GM19043 (cell line): Measurements from ENCODE around the gene SRGAP1.
"Not testable (repeated sequence)": the region's sequence is repeated elsewhere in the genome, so short reads cannot be mapped to it uniquely, and the experiment has no call there.

Experiments used
- ATAC-seq: cut with Tn5 transposase; IDR thresholded peaks from one replicate; pipeline ENCODE4 v1.9.1; 2021; ENCODE audit warnings: low read depth; ENCODE audit not compliant: unreplicated experiment

SRGAP1 gene

DNA sequence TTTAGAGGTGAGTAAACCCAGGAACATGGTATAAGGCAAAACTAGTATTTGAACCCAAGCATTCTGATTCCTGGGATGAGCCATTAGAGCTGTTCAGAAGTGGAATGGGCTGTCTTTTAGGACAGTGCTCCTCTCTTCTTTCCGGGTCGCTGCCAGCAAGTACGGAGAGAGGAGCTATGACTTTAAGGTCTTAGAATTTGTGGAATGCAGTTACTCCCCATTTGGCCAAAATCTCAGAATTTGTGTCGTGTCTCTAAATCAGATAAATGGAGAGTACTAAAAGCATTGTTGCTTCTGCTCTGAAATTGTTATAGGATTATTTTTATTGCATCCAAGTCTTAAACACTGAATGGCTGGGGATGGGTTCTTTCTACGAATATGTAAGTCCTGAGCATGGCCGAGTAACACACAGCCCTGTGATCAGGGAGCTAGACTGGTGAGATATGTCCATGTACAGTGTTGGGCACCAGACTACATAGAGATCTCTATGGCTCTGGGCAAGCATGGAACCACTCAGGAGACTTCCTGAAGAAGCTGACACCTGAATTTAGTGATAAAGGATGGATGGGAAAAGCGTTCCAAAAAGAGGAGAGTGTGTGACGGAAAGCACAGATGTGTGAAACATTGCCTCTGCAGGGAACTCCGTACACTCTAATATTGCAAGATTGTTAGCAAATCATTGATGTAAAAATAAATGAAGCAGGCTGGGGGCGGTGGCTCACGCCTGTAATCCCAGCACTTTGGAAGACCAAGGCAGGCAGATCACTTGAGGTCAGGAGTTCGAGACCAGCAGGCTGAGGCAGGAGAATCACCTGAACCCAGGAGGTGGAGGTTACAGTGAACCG is 184.7 kb downstream of the SRGAP1 start:
- no peak for ATAC-seq

DNA sequence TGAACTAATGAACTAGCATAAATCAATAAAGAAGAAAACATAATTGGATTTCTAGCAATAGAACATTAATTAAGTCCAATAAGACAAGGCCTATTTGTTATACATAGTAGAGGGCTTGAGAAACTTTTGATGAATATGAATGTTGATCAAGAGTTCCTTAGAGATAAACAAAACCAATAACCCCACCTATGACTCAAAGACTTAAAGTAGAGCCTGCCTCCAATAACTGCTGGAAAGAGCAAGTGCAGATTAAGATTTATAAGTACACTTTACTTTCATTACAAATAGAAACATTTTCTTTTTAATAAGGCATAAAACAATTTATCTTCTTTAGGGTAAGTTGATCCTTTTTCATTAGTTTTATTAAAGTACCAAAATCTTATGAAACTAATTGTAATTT is 185.7 kb downstream of the SRGAP1 start:
- no peak for ATAC-seq

DNA sequence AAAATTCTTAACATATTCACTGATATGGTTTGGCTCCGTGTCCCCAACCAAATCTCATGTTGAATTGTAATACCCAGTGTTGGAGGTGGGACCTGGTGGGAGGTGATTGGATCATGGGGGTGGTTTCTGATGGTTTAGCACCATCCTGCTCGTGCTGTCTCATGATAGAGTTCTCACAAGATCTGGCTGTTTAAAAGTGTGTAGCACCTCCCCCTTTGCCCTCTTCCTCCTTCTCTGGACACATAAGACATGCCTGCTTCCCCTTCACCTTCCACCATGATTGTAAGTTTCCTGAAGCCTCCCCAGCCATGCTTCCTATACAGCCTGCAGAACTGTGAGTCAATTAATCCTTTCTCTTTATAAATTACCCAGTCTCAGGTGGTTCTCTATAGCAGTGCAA is 189.6 kb downstream of the SRGAP1 start:
- ATAC-seq = not testable (repeated sequence)

DNA sequence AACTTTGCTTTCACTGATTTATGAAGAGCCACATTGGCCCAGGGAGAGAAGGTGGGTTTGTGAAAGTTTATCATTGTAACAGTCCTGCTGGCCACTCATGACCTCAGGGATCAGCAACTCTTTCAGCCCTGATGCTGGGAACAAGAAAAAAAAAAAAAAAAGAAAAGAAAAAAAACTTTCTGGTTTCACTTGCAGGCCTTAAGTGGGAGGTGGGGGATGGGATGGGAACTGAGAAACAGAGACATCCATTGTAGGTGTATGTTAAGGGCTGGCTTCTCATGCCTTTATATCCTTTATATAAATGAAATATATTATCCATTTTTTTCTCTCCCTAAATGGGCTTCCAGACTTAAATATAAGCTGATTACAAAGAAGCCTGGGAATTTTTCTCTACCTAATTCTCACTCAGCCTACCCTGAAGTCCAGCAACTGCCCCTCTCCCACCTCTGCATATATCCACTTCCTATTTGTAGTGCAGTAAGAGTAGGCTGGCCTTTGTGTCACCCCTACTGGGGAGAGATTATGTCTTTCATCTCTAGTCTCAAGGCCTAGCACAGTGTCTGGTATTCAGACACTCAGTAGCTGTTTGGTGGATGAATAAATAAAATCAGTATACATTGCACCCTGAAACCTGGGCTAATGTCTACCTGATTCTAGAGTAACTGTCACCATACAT is 190.5 kb downstream of the SRGAP1 start:
- peak; percentile 47 for ATAC-seq

DNA sequence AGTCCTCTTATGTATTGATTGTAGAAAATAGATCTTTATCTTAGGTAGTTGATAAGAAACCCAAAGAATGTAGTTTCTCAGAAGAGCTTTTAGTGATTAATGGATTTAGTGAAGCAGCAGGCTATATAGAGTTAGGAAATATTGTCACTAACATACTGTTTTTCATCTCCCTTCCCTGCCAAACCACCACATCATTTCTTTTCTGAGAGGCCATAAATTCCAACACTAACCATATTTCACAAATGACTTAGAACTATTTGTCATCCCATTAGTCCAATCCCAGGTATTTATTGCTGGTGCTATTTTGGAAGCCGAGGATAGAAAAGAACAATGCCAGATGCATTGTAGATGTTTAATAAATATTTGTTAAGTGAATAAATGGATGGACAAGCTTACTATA is 191.9 kb downstream of the SRGAP1 start:
- no peak for ATAC-seq

DNA sequence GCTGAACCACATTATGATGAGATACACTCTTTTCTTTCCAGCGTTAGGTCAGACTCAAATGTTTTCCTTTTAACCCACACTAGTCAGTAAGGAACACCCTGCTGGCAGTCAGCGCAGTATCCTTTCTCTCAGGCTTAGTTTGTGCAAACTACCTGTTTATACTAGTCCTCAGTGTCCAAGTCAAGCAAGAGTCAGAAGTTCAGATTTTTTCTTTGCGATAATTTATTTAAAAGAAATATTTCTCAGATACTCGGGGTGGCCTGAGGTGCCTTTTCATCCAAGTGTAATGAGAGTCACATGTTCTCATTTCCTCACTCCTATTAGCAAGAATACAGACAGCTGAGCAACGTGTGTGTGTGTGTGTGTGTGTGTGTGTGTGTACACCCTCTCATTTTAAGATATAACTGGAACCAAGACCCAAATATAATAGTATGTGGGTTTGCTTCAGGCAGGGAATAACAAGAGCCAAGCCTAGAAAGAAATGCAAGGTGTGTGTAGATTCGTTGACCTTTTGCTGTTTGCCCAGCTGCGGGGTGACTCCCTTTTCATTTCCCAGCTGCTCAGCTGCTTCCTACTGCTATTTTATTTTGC is 194.9 kb downstream of the SRGAP1 start:
- no peak for ATAC-seq

DNA sequence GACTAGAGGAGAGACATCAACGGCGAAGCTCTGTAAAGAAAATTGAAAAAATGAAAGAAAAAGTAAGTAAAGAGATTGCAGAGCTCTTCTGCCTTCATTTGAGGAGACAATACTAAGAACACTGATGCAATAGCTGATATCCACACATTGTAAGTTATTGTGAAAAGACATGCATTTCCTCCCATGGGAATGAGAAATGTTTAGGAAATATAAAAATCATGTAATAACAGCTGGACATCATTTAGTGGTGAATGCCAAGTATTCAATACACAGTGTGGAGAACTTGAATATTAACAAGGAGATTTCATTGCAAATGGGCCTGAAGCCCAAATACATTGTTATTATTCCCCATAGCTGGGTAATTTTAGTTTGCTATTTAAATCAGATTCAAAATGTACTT is 198.4 kb downstream of the SRGAP1 start:
- no peak for ATAC-seq

DNA sequence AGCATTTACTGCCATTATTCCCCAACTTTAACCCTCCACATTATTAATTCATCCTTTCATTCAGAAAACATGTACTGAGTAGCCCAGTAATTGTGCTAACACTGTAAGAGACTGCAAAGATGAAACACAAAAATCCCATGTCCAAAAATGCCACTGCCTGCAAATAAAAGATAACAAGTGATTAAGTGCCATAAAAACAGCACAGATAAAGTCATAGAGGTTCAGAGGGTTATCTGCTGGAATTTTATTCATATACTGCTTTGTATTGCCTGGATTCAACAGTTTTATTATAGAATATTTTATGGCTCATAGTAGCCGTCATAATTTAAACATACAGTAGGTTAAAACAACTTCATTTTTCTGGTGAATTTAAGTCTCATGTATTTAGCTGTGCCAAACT is 199.7 kb downstream of the SRGAP1 start:
- no peak for ATAC-seq

DNA sequence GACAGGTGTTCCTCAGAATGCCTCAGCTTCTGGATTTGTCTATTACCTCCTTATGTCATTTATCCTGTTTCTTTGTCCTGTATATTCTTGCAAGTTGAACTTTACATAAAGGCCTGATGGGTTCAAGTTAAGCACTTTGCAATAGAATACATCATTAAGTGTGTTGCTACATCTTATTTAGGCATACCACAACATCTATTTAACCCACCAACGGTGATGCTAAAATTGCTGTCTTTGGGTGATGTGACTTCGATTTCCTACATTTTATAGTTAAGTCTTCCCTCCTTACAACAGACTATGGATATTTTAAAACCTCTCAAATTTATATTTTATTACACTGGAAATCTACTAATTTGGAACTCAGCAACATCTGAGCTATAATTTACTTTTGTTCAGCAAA is 206.6 kb downstream of the SRGAP1 start:
- no peak for ATAC-seq

DNA sequence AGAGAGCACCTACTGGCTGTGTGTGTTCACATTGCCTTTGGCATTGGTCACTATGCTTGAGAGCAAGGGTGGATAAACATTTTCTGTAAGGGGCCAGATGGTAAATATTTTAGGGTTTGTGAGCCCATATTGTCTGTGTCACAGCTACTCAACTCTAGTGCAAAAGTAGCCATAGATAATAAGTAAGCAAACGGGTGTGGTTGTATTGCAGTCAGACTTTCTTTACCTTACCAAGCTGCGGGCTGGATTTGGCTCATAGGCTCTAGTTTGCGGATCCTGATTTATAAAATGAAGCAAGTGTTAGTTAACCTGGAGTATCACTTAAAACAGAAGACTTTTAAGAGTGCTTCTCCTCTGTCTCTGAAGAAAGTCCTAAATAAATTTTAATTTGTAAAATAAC is 208.6 kb downstream of the SRGAP1 start:
- no peak for ATAC-seq

DNA sequence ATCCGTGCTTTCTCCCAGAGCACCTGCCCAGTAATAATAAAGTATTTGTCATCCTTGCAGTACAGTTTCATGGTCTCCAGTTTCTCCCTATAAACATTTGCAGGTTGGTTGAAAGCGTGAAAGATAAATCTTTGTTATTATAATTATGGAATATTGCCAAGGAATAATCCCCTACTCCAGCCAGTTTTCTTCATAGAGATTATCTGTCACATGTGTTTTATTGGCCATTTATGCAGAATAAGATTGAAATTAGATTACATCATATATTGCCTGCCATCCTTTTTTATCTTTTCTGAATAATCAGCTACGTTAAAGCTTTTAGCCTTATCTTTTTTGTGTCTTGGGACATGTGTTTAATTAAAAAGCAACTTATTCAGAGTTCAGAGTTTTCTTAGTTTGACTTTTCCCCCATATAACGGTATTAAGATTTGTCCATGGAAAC is 209.6 kb downstream of the SRGAP1 start:
- ATAC-seq = no peak

DNA sequence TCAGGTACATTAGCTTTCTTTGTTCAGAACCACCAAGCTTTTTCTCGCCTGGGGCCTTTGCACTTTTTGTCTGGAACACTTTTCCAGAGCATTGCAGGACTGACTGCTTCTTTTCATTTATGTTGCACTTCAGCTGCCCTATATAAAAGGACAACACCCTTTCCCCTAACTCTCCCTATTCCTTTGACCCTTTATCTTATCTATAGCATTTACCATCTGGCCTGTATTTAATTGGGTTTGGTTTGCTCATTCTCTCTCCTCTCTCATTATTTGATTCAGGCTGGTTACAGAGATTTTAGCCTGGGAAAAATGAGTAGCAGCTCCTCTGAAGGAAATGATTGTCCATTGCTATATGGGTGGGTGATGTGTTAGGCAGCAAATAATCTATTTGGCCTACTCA is 212.2 kb downstream of the SRGAP1 start:
- no peak for ATAC-seq

DNA sequence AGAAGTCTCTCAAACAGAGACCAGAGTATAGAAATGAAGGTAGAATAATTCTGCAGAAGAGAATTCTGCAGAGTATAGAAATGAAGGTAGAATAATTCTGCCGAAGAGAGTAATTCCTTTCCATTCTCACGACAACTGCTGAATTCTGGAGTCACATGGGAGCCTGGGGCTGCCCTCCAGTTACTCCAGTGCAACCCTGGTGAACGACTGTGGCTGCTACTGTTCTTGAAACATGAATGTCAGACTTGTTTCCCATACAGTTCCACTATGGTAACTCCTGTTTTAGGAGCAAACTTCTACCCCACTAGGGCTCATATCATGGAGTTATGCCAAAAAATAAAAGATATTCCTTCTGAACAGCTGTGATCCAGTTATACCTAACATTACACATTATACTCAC is 213.2 kb downstream of the SRGAP1 start:
- ATAC-seq = no peak

DNA sequence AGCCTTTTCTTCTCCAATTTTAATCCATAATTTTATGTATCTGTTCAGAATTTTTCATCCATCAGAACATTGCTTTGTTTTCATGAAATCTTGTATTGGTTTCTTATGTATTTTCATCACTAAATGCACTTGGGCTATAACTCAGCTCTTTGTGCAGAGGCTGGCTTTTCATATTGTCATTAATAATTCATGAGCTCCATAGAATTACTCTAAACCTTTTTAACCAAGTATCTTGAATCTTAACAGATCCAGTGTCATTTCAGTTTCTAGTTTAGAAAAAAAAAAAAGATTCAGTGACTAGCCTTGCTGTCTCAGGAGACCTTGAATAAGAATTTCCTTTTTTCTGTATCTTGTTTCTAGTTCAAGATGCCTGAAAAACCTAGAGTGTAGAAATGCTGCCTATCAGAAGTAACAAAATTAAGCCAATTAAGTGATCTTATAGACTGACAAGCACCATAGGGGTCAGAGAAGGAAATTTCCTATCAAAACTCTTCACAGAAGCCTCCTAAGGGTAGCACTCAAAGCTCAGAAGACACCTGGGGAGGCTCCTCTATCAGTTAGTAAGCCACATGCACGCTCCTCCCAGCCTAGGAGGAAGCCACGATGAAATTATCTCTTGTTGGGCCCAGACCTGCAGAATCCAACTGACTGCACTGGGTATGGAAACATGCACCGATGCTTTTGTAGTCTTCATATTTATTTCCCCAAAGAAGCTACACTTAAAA is 214.2 kb downstream of the SRGAP1 start:
- ATAC-seq = no peak

DNA sequence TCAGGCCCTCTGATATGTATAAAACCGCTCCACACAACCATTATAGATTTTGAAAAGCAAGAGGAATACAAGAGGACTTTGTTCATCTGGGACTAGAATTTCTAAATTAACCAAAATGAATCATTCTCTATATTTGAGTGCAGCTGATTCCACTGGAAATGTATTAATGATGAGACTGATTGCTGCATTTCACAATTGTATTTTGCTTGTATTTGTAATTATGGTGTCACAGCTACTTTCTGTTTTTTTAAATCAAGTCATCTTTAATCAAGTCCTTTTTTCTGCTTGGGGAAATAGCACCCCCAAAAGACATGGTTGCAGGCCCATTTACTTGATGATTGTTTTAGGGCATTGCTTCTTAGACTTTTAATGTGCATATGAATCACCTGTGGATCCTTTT is 215.2 kb downstream of the SRGAP1 start:
- no peak for ATAC-seq

DNA sequence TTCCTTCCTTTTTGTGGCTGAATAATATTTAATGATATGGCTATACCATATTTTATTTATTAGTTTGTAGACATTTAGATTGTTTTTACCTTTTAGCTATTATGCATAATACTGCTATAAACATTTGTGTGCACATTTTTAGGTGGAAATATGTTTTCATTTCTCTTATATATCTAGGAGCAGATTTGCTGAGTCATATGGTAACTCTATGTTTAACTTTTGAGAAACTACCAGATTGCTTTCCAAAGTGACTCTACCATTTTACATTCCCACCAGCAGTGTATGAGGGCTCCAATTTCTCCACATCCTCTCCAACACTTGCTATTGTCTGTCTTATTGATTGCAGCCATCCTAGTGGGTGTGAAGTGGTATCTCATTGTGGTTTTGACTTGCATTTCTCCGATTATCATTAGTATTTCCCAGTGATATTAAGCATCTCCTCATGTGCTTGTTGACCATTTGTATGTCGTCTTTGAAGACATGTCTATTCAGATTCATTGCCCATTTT is 217.4 kb downstream of the SRGAP1 start:
- ATAC-seq = no peak

DNA sequence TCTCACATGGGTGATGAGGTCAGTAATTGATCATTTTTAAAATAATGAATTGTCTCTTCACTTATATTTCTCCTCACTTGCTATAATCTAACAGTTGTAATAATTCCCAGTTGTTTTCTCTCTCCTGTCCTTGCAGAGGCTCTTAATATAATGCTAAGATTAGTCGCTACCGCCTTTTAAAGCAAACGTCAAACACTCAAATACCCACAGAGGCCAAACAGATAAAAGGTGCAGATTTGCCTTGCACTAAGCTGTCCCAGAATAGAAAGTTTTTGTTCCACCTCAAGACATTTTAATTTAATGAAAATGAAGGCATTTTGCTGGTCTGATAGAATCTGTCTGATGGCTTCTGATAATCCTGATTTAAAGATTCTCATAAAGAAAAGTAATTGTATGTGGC is 218.6 kb downstream of the SRGAP1 start:
- ATAC-seq = no peak

DNA sequence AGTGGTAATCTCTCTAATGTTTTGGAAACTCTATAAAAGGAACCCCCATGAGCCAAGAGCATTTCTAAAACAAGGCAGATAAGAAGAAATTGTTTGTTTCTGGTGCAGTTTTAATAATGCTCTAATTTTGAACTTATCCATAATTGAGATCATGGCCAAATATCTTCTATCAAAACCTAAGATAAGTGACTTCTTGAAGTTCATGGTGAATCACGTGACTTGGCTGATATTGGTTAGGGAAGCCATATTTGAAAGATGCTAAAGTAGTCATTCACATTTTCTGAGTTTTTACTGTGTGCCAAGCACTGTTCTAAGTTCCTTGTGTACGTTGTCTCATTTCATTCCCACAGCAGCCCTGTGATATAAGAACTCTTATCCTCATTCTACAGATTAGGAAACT is 219.7 kb downstream of the SRGAP1 start:
- no peak for ATAC-seq

DNA sequence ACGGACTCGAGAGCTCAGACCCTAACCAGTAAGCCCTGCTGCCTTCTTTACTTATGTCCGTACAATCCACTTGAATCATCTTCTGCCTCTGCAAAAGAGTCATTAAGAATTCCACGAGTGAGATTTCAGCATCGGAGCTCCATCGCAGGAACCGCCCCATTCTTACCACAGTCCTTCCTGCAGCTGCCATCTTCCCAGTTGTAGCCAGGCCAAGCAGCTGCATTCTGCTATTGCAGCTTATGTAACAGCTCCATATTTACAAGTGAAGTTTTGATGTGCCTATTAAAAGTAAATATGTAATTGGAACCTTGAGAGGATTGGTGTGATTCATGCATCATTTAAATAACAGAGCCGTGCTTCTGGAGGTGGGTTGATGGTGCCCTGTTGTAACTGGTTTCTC is 220.2 kb downstream of the SRGAP1 start:
- ATAC-seq = no peak

DNA sequence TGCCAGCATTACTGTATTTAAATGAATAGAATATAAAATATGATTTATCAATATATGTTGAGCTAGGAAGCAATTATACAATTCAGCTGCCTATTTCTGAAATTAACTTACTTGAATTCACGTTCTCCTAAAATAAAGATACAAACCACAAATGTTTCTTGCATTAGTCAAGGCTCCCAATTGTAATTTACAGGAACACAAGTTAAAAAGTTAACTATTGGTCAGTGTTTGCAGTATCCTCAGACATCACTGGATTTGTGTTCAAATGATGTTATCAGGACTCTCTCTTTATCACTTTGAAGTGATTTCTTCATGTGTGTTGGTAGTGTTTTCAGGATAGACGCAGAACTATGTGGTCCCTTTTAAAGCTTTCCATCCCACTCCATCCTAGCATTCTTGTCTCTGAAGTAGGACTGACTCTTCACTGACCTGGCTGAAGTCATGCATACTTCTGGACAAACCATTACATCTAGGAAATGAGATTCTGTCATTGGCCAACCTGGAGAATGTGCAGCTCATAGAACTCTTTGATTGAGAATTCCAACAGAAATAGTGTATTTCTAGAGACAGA is 221.5 kb downstream of the SRGAP1 start:
- ATAC-seq = no peak

DNA sequence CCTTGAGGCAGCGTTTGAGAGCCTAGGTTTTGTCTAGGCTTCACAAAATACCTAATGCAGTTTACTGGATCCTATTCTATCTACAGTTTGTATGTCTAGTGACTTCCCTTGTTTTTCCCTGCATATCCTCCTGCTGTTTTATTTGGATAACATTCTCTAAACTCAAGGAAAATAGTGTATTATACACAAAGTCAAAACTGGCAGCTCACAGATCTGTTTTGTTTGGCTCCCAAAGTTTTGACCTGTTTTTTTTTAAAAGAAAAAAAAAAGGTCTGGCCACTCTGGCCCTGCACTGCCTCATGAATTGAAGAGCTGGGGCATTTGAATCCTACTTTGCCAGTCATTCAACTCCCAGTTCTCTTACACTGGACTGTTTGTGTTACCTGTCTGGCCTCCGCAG is 222.3 kb downstream of the SRGAP1 start:
- ATAC-seq = no peak
